ENCODE data around the gene PCDH15.

Gene PCDH15

GRCh38 chr10:54496852-54497251 lies 304.2 kb downstream of the PCDH15 start:
- H3K4me2 ChIP-seq (ENCODE audit: low read depth, low read length, poor library complexity, severe bottlenecking) = no peak overlapping the region
- H3K27me3 ChIP-seq (ENCODE audit: low read length) = no peaks in the 10 kb centered on the region
- no peaks in the 10 kb centered on the region for H3F3A ChIP-seq (ENCODE audit: insufficient read depth)
- H4K20me1 ChIP-seq (ENCODE audit: low read depth, low read length) = no peaks in the 10 kb centered on the region
- H3K27ac ChIP-seq (ENCODE audit: low read depth, low read length) = no peak overlapping the region
- H3K9ac ChIP-seq (ENCODE audit: low read length) = no peak overlapping the region
- TF ChIP-seq CTCF (IDR thresholded peaks at IDR 0.05; ENCODE audit: insufficient read depth, low read length, poor library complexity, severe bottlenecking) (no peak), EZH2phosphoT487 (conservative IDR thresholded peaks at IDR 0.05; ENCODE audit: low read length) (no peak)
- no peaks in the 10 kb centered on the region for H3K9me3 ChIP-seq (ENCODE audit: insufficient read depth, low read length)
- H3K9me2 ChIP-seq (replicated peaks; ENCODE audit: insufficient read depth, low read length) = no peaks in the 10 kb centered on the region
- no peaks in the 10 kb centered on the region for H3K36me3 ChIP-seq (ENCODE audit: low read length)
- H2AFZ ChIP-seq (ENCODE audit: low read depth, low read length, severe bottlenecking) = no peak overlapping the region
- no peaks in the 10 kb centered on the region for H3K79me2 ChIP-seq (ENCODE audit: insufficient read depth, low read length)
- H3K4me3 ChIP-seq (ENCODE audit: insufficient read depth, low read length, poor library complexity, severe bottlenecking) = no peak overlapping the region

GRCh38 chr10:54487743-54488142 lies 313.3 kb downstream of the PCDH15 start:
- H3K4me3 ChIP-seq (ENCODE audit: insufficient read depth, low read length, poor library complexity, severe bottlenecking) = no peak overlapping the region
- no peaks in the 10 kb centered on the region for H3K36me3 ChIP-seq (ENCODE audit: low read length)

GRCh38 chr10:54485971-54486370 lies 315.1 kb downstream of the PCDH15 start:
- Histone ChIP-seq H2AFZ (ENCODE audit: low read depth, low read length, severe bottlenecking) (no peak overlapping the region), H3K27me3 (ENCODE audit: low read length) (no peaks in the 10 kb centered on the region), H3K36me3 (ENCODE audit: low read length) (no peaks in the 10 kb centered on the region), H3K9me2 (replicated peaks; ENCODE audit: insufficient read depth, low read length) (no peaks in the 10 kb centered on the region), H3K79me2 (ENCODE audit: insufficient read depth, low read length) (no peaks in the 10 kb centered on the region), H4K20me1 (ENCODE audit: low read depth, low read length) (no peaks in the 10 kb centered on the region), H3K4me2 (ENCODE audit: low read depth, low read length, poor library complexity, severe bottlenecking) (no peak overlapping the region), H3K27ac (ENCODE audit: low read depth, low read length) (no peak overlapping the region), H3K4me3 (ENCODE audit: insufficient read depth, low read length, poor library complexity, severe bottlenecking) (no peak overlapping the region), H3K9ac (ENCODE audit: low read length) (no peak overlapping the region), H3K9me3 (ENCODE audit: insufficient read depth, low read length) (no peaks in the 10 kb centered on the region; the same call in 1 of the 2 replicates), H3F3A (ENCODE audit: insufficient read depth) (no peaks in the 10 kb centered on the region)
- TF ChIP-seq CTCF (IDR thresholded peaks at IDR 0.05; ENCODE audit: insufficient read depth, low read length, poor library complexity, severe bottlenecking) (no peak), EZH2phosphoT487 (conservative IDR thresholded peaks at IDR 0.05; ENCODE audit: low read length) (no peak)

More at GRCh38 chr10:54487743-54488142, 313.3 kb downstream of the PCDH15 start:
- Histone ChIP-seq H3K9me3 (ENCODE audit: insufficient read depth, low read length) (no peaks in the 10 kb centered on the region; the same call in 1 of the 2 replicates), H3K79me2 (ENCODE audit: insufficient read depth, low read length) (no peaks in the 10 kb centered on the region), H4K20me1 (ENCODE audit: low read depth, low read length) (no peaks in the 10 kb centered on the region), H3K4me2 (ENCODE audit: low read depth, low read length, poor library complexity, severe bottlenecking) (no peak overlapping the region), H3K9ac (ENCODE audit: low read length) (no peak overlapping the region), H3K27me3 (ENCODE audit: low read length) (no peaks in the 10 kb centered on the region), H3K27ac (ENCODE audit: low read depth, low read length) (no peak overlapping the region), H3K9me2 (replicated peaks; ENCODE audit: insufficient read depth, low read length) (no peaks in the 10 kb centered on the region), H3F3A (ENCODE audit: insufficient read depth) (no peaks in the 10 kb centered on the region), H2AFZ (ENCODE audit: low read depth, low read length, severe bottlenecking) (no peak overlapping the region)
- TF ChIP-seq CTCF (IDR thresholded peaks at IDR 0.05; ENCODE audit: insufficient read depth, low read length, poor library complexity, severe bottlenecking) = no peak
- TF ChIP-seq EZH2phosphoT487 (conservative IDR thresholded peaks at IDR 0.05; ENCODE audit: low read length) = no peak
